SK-N-SH treated with all-trans-retinoic acid at 6 μM for 48 hours (cell line): ENCODE results near the gene CSK.

Source experiments
- ARNTL ChIP-seq: fragments of 450-650 bp; formaldehyde crosslinking; IDR thresholded peaks from 2 replicates; pipeline ENCODE4 v1.5.0; 2020; ENCODE audit warnings: low read depth, mild to moderate bottlenecking, moderate library complexity, borderline replicate concordance
- BACH2 ChIP-seq: fragments of 250-450 bp; sonication (Bioruptor Pico); IDR thresholded peaks from 2 replicates; pipeline ENCODE4 v1.9.0; 2021; ENCODE audit warnings: mild to moderate bottlenecking, borderline replicate concordance
- CSDC2 ChIP-seq: fragments of 250-450 bp; sonication (Bioruptor Pico); IDR thresholded peaks from 2 replicates; pipeline ENCODE4 v1.5.0; 2020; ENCODE audit warnings: mild to moderate bottlenecking, moderate library complexity
- ESRRG ChIP-seq: fragments of 250-450 bp; sonication (Bioruptor Pico); IDR thresholded peaks from 2 replicates; pipeline ENCODE4 v1.6.1; 2021; ENCODE audit warnings: mild to moderate bottlenecking
- GLIS3 ChIP-seq: fragments of 250-450 bp; sonication (Bioruptor Pico); IDR thresholded peaks from 2 replicates; pipeline ENCODE4 v1.5.0; 2020; ENCODE audit warnings: mild to moderate bottlenecking, moderate library complexity
- PPARA ChIP-seq: fragments of 250-450 bp; sonication (Bioruptor Pico); IDR thresholded peaks from 2 replicates; pipeline ENCODE4 v1.5.0; 2020; ENCODE audit warnings: mild to moderate bottlenecking, borderline replicate concordance
- TCF4 ChIP-seq: fragments of 250-450 bp; sonication (Bioruptor Pico); IDR thresholded peaks from 2 replicates; pipeline ENCODE4 v1.8.0; 2021; ENCODE audit warnings: mild to moderate bottlenecking, moderate library complexity, borderline replicate concordance
- ZNF565 ChIP-seq: fragments of 450-650 bp; formaldehyde crosslinking; conservative IDR thresholded peaks from 2 replicates; pipeline ENCODE4 v1.5.0; 2020; ENCODE audit warnings: low read depth, mild to moderate bottlenecking, moderate library complexity
- ZNF70 ChIP-seq: fragments of 450-650 bp; formaldehyde crosslinking; IDR thresholded peaks from 2 replicates; pipeline ENCODE4 v1.5.0; 2020; ENCODE audit warnings: mild to moderate bottlenecking, moderate library complexity
- ZNF8 ChIP-seq: fragments of 450-650 bp; formaldehyde crosslinking; IDR thresholded peaks from 2 replicates; pipeline ENCODE4 v1.5.0; 2020; ENCODE audit warnings: mild to moderate bottlenecking, moderate library complexity
- TF ChIP-seq, protein P1 (sequence below): fragments of 250-450 bp; sonication (Bioruptor Pico); IDR thresholded peaks from 2 replicates; pipeline ENCODE4 v1.8.0; 2020; ENCODE audit warnings: mild to moderate bottlenecking, moderate library complexity, borderline replicate concordance
- TF ChIP-seq, protein P2 (sequence below): fragments of 250-450 bp; sonication (Bioruptor Pico); IDR thresholded peaks from 2 replicates; pipeline ENCODE4 v1.5.1; 2021; ENCODE audit warnings: mild to moderate bottlenecking, moderate library complexity
- TF ChIP-seq, protein P3 (sequence below): fragments of 250-450 bp; sonication (Bioruptor Pico); IDR thresholded peaks from 2 replicates; pipeline ENCODE4 v1.5.1; 2020; ENCODE audit warnings: low read depth, mild to moderate bottlenecking, moderate library complexity

GRCh38 chr15:74775894-74776293, 6.0 kb upstream of the CSK start:
- TF ChIP-seq BACH2 (CRISPR knock-in tag) = no peak
- TF ChIP-seq, protein P1, sequence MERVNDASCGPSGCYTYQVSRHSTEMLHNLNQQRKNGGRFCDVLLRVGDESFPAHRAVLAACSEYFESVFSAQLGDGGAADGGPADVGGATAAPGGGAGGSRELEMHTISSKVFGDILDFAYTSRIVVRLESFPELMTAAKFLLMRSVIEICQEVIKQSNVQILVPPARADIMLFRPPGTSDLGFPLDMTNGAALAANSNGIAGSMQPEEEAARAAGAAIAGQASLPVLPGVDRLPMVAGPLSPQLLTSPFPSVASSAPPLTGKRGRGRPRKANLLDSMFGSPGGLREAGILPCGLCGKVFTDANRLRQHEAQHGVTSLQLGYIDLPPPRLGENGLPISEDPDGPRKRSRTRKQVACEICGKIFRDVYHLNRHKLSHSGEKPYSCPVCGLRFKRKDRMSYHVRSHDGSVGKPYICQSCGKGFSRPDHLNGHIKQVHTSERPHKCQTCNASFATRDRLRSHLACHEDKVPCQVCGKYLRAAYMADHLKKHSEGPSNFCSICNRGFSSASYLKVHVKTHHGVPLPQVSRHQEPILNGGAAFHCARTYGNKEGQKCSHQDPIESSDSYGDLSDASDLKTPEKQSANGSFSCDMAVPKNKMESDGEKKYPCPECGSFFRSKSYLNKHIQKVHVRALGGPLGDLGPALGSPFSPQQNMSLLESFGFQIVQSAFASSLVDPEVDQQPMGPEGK (CRISPR knock-in tag) = no peak
- TF ChIP-seq PPARA (CRISPR knock-in tag) = no peak
- TF ChIP-seq, protein P2, sequence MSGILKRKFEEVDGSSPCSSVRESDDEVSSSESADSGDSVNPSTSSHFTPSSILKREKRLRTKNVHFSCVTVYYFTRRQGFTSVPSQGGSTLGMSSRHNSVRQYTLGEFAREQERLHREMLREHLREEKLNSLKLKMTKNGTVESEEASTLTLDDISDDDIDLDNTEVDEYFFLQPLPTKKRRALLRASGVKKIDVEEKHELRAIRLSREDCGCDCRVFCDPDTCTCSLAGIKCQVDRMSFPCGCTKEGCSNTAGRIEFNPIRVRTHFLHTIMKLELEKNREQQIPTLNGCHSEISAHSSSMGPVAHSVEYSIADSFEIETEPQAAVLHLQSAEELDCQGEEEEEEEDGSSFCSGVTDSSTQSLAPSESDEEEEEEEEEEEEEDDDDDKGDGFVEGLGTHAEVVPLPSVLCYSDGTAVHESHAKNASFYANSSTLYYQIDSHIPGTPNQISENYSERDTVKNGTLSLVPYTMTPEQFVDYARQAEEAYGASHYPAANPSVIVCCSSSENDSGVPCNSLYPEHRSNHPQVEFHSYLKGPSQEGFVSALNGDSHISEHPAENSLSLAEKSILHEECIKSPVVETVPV = no peak
- TF ChIP-seq, protein P3, sequence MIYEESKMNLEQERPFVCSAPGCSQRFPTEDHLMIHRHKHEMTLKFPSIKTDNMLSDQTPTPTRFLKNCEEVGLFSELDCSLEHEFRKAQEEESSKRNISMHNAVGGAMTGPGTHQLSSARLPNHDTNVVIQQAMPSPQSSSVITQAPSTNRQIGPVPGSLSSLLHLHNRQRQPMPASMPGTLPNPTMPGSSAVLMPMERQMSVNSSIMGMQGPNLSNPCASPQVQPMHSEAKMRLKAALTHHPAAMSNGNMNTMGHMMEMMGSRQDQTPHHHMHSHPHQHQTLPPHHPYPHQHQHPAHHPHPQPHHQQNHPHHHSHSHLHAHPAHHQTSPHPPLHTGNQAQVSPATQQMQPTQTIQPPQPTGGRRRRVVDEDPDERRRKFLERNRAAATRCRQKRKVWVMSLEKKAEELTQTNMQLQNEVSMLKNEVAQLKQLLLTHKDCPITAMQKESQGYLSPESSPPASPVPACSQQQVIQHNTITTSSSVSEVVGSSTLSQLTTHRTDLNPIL (CRISPR knock-in tag) = no peak
- no peak for TF ChIP-seq CSDC2 (CRISPR knock-in tag)
- TF ChIP-seq TCF4 (CRISPR knock-in tag) = no peak
- no peak for TF ChIP-seq ZNF565 (CRISPR knock-in tag)
- TF ChIP-seq ARNTL (CRISPR knock-in tag) = no peak
- TF ChIP-seq GLIS3 = no peak
- TF ChIP-seq ZNF70 (CRISPR knock-in tag) = no peak
- TF ChIP-seq ESRRG (CRISPR knock-in tag) = no peak
- TF ChIP-seq ZNF8 (CRISPR knock-in tag) = no peak
